Stimulated activated CD8-positive, alpha-beta memory T cell treated with anti-CD3 and anti-CD28 coated beads, Interleukin-15, amount 100 ng/mL, for 48 hours (primary cell): ENCODE measurements around the gene ANXA6.
A peak's percentile ranks its signal among the peaks of the same experiment; 100 is the strongest.

Source experiments
- DNase-seq, 2 donors: peaks; one replicate each; pipeline ENCODE4 v3.0.0-alpha.2; 2020; ENCODE audit warnings: low read depth in 2 of 2

The ANXA6 gene

GRCh38 chr5:151130235-151130921 lies 27.2 kb downstream of the ANXA6 start:
- DNase-seq, result no peak

GRCh38 chr5:151128817-151129216 lies 28.8 kb downstream of the ANXA6 start:
- no peak for DNase-seq

GRCh38 chr5:151127926-151128325 lies 29.7 kb downstream of the ANXA6 start:
- DNase-seq, result no peak

- DNase-seq, result peak; percentile 43 to 44
These were observed 31.4 kb downstream of the ANXA6 start for GRCh38 chr5:151126199-151126645.

GRCh38 chr5:151125421-151125820 lies 32.2 kb downstream of the ANXA6 start:
- no peak for DNase-seq

GRCh38 chr5:151123897-151124751 lies 33.5 kb downstream of the ANXA6 start:
- DNase-seq, result peak; percentile 46 to 72

GRCh38 chr5:151122828-151123227 lies 34.8 kb downstream of the ANXA6 start:
- DNase-seq, result no peak

GRCh38 chr5:151121665-151122064 lies 35.9 kb downstream of the ANXA6 start:
- DNase-seq, result no peak

- DNase-seq, result no peak
These were observed 36.5 kb downstream of the ANXA6 start for GRCh38 chr5:151121095-151121494.

GRCh38 chr5:151118913-151119575 lies 38.5 kb downstream of the ANXA6 start:
- DNase-seq, result no peak

- peak; percentile 39 to 41 for DNase-seq
These were observed 42.2 kb downstream of the ANXA6 start for GRCh38 chr5:151115272-151115905.

- no peak for DNase-seq
These were observed 43.9 kb downstream of the ANXA6 start for GRCh38 chr5:151113651-151114050.

GRCh38 chr5:151110992-151111391 lies 46.6 kb downstream of the ANXA6 start:
- no peak for DNase-seq

- no peak for DNase-seq
These were observed 47.4 kb downstream of the ANXA6 start for GRCh38 chr5:151110122-151110681.

GRCh38 chr5:151108566-151108965 lies 49.0 kb downstream of the ANXA6 start:
- DNase-seq, result no peak

- DNase-seq, result no peak
These were observed 49.6 kb downstream of the ANXA6 start for GRCh38 chr5:151107738-151108520.

- no peak for DNase-seq
These were observed 50.5 kb downstream of the ANXA6 start for GRCh38 chr5:151107084-151107483.

GRCh38 chr5:151106509-151106908 lies 51.1 kb downstream of the ANXA6 start:
- no peak for DNase-seq

- DNase-seq, result no peak
These were observed 51.5 kb downstream of the ANXA6 start for GRCh38 chr5:151106043-151106442.

GRCh38 chr5:151105561-151105960 lies 52.0 kb downstream of the ANXA6 start:
- DNase-seq, result no peak

- no peak for DNase-seq
These were observed 52.8 kb downstream of the ANXA6 start for GRCh38 chr5:151104795-151105194.
